Adrenal gland (tissue), 5 donors: ENCODE data around the gene ZSCAN2.

ENCODE experiments used
- POLR2A ChIP-seq, 2 donors: fragments of 450-650 bp; IDR thresholded peaks; one replicate each; pipeline ENCODE4 v1.6.1; 2017; ENCODE audit warnings: antibody characterized with exemption in 2 of 2, mild to moderate bottlenecking in 2 of 2, moderate library complexity in 1 of 2
- TF ChIP-seq, protein P1 (sequence below), 6 experiments: fragments of 450-650 bp in 4 of 6; fragments of 200-600 bp in 2 of 6; sonication (generic) in 1 of 6; IDR thresholded peaks; 1 replicate in 5 of 6; 2 replicates in 1 of 6; pipeline versions ENCODE4 v1.5.1 to v1.8.0; 2016 to 2021; ENCODE audit warnings: antibody characterized with exemption in 6 of 6, mild to moderate bottlenecking in 2 of 6, moderate library complexity in 1 of 6
- donor health status: DM: no; HTN: no; CAD: no.

DNA sequence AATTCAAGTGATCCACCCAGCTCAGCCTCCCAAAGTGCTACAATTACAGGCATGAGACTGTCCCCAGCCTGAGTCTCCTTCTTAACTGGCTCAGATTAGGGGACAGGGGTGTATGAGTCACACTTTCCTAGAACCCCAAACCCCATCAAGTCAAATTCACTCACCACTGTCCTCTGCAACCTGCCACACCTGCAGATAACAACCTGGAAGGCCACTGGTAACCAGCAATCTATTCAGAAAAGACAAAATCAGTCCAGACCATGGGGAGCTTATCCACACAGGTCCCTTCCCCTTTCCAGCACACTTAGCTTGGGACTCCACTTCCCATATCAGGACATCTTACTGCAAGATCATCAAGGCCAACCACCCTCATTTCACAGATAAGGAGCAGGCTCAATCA is 46.9 kb downstream of the ZSCAN2 start:
- TF ChIP-seq, protein P1, sequence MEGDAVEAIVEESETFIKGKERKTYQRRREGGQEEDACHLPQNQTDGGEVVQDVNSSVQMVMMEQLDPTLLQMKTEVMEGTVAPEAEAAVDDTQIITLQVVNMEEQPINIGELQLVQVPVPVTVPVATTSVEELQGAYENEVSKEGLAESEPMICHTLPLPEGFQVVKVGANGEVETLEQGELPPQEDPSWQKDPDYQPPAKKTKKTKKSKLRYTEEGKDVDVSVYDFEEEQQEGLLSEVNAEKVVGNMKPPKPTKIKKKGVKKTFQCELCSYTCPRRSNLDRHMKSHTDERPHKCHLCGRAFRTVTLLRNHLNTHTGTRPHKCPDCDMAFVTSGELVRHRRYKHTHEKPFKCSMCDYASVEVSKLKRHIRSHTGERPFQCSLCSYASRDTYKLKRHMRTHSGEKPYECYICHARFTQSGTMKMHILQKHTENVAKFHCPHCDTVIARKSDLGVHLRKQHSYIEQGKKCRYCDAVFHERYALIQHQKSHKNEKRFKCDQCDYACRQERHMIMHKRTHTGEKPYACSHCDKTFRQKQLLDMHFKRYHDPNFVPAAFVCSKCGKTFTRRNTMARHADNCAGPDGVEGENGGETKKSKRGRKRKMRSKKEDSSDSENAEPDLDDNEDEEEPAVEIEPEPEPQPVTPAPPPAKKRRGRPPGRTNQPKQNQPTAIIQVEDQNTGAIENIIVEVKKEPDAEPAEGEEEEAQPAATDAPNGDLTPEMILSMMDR (IDR thresholded peaks at IDR 0.05), result no peak
- TF ChIP-seq POLR2A (IDR thresholded peaks at IDR 0.05), result no peak
